GM18909 (cell line): ENCODE results near the gene ARMH1.
"Not testable (repeated sequence)": the region's sequence is repeated elsewhere in the genome, so short reads cannot be mapped to it uniquely, and the experiment has no call there.

Source experiments
- ATAC-seq: cut with Tn5 transposase; IDR thresholded peaks from one replicate; pipeline ENCODE4 v1.9.1; 2021; ENCODE audit warnings: mild to moderate bottlenecking; ENCODE audit not compliant: unreplicated experiment, poor library complexity

ARMH1 gene

GRCh38 chr1:44718091-44718490 lies 43.6 kb downstream of the ARMH1 start:
- no peak for ATAC-seq

GRCh38 chr1:44719318-44719717 lies 44.8 kb downstream of the ARMH1 start:
- ATAC-seq, result no peak

GRCh38 chr1:44720281-44720680 lies 45.8 kb downstream of the ARMH1 start:
- no peak for ATAC-seq

DNA sequence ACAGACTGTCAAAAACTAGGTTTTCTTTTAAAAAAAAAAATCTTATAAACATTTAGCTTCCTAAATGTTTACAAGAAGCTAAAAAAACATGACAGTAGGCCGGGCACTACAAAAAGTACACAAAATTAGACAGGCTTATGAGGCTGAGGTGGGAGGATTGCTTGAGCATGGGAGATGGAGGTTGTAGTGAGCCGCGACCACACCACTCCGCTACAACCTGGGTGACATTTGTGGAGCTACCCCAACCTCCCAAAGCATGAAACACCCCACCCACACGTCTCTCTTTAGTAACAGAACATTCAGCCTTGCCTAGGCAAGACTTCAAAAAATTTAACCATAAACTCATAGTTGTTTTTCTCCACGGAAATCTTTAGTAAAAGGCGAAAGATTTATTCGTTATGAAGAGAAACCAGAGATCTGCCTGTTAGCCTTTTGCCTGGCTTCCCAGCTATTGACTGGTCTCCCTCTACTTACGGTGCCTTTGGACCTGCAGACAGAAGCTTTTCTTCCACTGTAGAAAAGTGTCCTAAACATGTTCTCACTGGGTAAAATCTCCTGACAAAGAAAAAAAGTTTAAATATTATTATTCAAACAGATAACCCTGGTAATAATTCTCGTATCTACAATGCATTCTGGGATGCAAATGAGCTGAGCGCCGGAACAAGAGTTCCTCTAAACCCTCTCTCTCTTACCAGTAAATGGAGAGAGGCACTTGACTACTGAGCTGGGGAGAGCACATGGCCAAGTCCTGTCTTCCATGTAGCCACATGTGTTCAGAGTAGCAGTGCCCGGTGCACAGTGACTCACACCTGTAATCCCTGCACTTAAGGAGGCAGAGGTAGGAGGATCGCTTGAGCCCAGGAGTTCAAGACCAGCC lies 47.2 kb downstream of the ARMH1 start:
- peak; percentile 76 for ATAC-seq

DNA sequence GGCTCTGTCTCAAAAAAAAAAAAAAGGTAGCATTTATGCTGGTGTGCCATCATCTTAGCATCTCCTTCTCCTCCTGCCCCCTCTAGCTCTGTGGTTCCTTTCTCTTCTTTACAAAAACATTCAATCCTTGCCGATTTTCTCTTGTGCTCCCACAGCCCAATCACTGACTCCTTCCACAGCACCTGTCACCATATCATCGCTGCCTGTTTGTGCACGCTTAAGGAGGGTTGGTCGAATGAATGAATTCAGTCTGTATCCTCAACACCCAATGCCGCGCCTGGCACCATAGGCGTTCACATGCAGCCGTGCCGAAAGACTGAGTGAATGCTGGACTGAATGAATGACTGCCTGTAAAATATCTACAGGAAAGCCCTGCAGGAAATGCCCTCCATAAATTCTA lies 48.5 kb downstream of the ARMH1 start:
- ATAC-seq, result no peak

- ATAC-seq, result no peak
Observed at GRCh38 chr1:44723496-44724295, 49.2 kb downstream of the ARMH1 start.

GRCh38 chr1:44724296-44724954 lies 49.9 kb downstream of the ARMH1 start:
- no peak for ATAC-seq

- no peak for ATAC-seq
Observed at GRCh38 chr1:44724955-44725698, 50.6 kb downstream of the ARMH1 start.

DNA sequence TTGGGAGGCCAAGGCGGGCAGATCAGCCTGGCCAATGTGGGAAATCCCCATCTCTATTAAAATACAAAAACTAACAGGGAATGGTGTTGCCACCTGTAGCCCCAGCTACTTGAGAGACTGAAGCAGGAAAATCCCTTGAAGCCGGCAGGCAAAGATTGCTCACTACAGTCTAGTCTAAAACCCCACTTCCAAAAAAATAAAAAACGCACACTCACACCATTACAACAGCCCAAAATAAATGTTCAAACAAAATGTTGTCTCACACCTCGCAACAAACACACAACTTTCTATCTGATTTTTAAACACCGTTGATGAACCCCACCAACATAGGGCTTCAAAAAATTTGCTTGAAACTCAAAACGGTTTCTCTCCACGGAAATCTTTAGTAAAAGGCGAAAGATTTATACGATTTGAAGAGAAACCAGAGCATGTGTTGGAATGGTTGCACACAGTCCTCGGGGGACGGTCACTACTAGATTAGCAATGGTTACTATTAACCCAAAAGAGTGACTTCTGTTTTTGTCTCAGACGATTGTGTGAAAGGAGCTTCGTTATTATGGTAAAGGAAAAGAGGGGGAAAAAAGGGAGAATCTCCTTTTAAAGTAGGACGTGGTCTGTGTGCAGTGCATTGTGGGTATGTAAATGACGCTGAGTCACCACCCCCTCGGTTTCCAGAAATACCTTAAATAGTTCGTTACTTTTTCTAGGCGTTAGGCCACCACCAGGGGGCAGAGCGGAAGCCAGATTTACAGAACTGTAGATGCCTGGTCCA lies 56.4 kb downstream of the ARMH1 start, which contains the start of gene RNU5D-1:
Gene RNU5D-1 (minus strand): TSS at position 430 of the 772 bp plus-strand sequence.
- ATAC-seq, result peak; percentile 69

DNA sequence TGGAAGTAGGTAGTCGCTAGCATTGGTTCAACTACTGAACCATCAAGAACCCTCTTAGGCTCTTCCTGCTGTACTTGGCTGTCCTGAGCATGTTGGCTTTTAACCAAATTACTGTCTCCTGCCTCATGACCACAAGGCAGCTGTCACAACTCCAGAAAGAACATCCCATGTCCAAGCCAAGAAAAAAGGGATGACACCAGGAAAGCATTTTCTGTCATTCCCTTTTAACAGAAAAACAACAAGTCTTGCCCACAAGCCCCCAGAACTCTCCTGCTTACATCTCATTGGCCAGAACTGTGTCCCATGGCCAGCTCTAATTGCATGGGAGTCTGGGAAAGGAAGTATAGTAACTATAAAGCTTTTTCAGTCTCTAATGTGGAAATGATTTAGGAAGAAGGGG lies 58.9 kb downstream of the ARMH1 start:
- ATAC-seq, result no peak

DNA sequence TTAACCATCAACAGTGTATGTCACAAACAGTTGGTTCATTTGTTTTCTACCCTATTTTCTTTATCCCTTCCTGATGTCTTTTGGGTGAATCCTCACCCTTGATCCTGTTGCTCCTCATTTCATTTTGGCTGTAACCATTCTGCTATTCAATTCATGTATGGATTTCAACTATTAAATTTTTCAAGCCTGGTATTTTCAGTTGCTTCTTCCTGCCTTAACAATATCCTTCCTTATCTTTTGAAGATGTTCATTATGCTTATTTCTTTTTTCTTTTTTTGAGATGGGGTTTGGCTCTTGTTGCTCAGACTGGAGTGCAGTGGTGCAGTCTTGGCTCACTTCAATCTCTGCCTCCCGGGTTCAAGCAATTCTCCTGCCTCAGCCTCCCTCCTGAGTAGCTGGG lies 59.3 kb downstream of the ARMH1 start:
- no peak for ATAC-seq

GRCh38 chr1:44735992-44736391 lies 61.5 kb downstream of the ARMH1 start:
- no peak for ATAC-seq

GRCh38 chr1:44738953-44739306 lies 64.4 kb downstream of the ARMH1 start:
- not testable (repeated sequence) for ATAC-seq

- ATAC-seq, result peak; percentile 98
Observed at GRCh38 chr1:44739307-44740178, 65.0 kb downstream of the ARMH1 start, which contains the start of gene KIF2C. Gene KIF2C (plus strand): TSS chr1:44739837. CDS start chr1:44739933, 96 bp downstream.

GRCh38 chr1:44740179-44740617 lies 65.7 kb downstream of the ARMH1 start:
- ATAC-seq, result no peak

- ATAC-seq, result no peak
Observed at GRCh38 chr1:44743211-44743610, 68.7 kb downstream of the ARMH1 start.

DNA sequence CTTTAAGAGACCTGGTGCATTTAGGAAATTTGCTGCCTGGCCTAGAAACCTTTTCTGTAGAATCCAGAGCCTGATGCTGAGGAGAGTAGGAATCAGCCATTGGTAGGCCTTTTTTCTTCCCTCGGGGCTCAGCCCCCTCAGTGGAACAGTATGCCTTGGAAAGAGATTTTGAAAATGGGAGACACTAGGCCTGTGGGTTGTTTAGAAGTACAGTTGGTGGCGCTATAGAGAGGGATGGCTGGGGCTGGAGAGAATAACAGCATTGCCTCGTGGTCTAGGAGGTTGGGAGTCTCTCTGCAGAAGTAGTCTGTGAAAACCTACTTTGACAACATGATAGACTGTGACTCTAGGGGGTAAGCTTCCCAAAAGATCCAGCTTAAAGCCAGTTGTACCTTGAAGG lies 73.4 kb downstream of the ARMH1 start:
- no peak for ATAC-seq

- no peak for ATAC-seq
Observed at GRCh38 chr1:44757420-44757819, 82.9 kb downstream of the ARMH1 start.
